Measurements from ENCODE around the gene MAN1B1.
A peak's percentile ranks its signal among the peaks of the same experiment; 100 is the strongest.

The MAN1B1 gene

GRCh38 chr9:137086531-137087408 lies at the start of gene MAN1B1:
MAN1B1 (plus strand) TSS chr9:137086985; CDS start chr9:137087000, 15 bp downstream.
- peak; percentile 100 for DNase-seq (ENCODE audit: low read depth)

- DNase-seq (ENCODE audit: low read depth) = no peak
Observed at GRCh38 chr9:137037035-137037434, 49.8 kb upstream of the MAN1B1 start.

GRCh38 chr9:137037483-137037882 lies 49.3 kb upstream of the MAN1B1 start:
- no peak for DNase-seq (ENCODE audit: low read depth)

GRCh38 chr9:137038916-137039315 lies 47.9 kb upstream of the MAN1B1 start:
- DNase-seq (ENCODE audit: low read depth) = no peak

GRCh38 chr9:137039611-137040366 lies 47.0 kb upstream of the MAN1B1 start:
- no peak for DNase-seq (ENCODE audit: low read depth)

- no peak for DNase-seq (ENCODE audit: low read depth)
Observed at GRCh38 chr9:137040568-137040967, 46.2 kb upstream of the MAN1B1 start.

GRCh38 chr9:137041124-137041523 lies 45.7 kb upstream of the MAN1B1 start:
- no peak for DNase-seq (ENCODE audit: low read depth)

- no peak for DNase-seq (ENCODE audit: low read depth)
Observed at GRCh38 chr9:137042751-137043727, 43.7 kb upstream of the MAN1B1 start.

- no peak for DNase-seq (ENCODE audit: low read depth)
Observed at GRCh38 chr9:137044037-137044436, 42.7 kb upstream of the MAN1B1 start.

GRCh38 chr9:137044502-137045177 lies 42.1 kb upstream of the MAN1B1 start:
- no peak for DNase-seq (ENCODE audit: low read depth)

GRCh38 chr9:137045294-137046087 lies 41.3 kb upstream of the MAN1B1 start:
- DNase-seq (ENCODE audit: low read depth) = no peak

- peak; percentile 82 for DNase-seq (ENCODE audit: low read depth)
Observed at GRCh38 chr9:137046088-137046787, 40.5 kb upstream of the MAN1B1 start, which contains the start of gene NPDC1. NPDC1 (minus strand) TSS chr9:137046177; CDS start chr9:137045989, 188 bp downstream.

GRCh38 chr9:137048655-137049543 lies 37.9 kb upstream of the MAN1B1 start:
- no peak for DNase-seq (ENCODE audit: low read depth)

GRCh38 chr9:137049544-137050449 lies 37.0 kb upstream of the MAN1B1 start:
- peak; percentile 67 for DNase-seq (ENCODE audit: low read depth)

- DNase-seq (ENCODE audit: low read depth) = no peak
Observed at GRCh38 chr9:137050570-137050969, 36.2 kb upstream of the MAN1B1 start.

- no peak for DNase-seq (ENCODE audit: low read depth)
Observed at GRCh38 chr9:137051145-137051724, 35.5 kb upstream of the MAN1B1 start.

GRCh38 chr9:137052293-137052692 lies 34.5 kb upstream of the MAN1B1 start:
- no peak for DNase-seq (ENCODE audit: low read depth)
